Measurements from ENCODE around the gene CCDC117. TPM values are rescaled to one million over a fixed set of nuclear protein-coding genes. Genes with fewer than 3 reads are reported as not detected.
A peak's percentile ranks its signal among the peaks of the same experiment; 100 is the strongest.

The CCDC117 gene
- total RNA-seq, 1 experiment from 2014 or later: 40.0 TPM

DNA sequence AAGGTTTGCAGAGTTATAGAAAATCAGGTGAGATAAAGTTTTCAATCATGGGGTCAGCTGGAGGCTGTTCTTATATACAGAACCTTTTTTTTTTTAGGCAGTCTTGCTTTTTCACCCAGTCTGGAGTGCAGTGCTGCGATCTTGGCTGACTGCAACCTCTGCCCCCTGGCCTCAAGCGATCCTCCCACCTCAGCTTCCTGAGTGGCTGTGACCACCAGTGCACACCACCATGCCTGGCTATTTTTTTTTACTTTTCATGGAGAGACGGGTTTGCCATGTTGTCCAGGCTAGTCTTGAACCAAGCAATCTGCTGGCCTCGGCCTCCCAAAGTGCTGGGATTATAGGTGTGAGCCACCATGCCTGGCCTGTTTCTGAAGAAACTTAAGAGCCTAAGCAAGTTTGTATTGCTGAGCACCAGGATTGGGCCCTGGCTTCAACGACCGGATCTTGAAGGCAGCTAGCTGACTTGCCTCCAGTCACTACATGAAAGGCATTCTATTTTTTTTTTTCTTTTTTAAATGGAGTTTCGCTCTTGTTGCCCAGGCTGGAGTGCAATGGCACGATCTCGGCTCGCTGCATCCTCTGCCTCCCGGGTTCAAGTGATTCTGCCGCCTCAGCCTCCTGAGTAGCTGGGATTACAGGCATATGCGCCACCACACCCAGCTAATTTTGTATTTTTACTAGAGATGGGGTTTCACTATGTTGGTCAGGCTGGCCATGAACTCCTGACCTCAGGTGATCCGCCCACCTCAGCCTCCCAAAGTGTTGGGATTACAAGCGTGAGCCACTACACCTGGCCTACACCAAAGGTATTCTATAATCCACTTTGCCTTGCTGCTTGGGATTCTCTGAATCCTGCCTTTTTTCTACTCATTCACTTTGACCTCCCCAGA lies 20.2 kb downstream of the CCDC117 start:
- Histone ChIP-seq H4K91ac (ENCODE audit: insufficient read length, low read depth, low read length) (no peak overlapping the region), H3K79me1 (ENCODE audit: insufficient read depth, low read depth, low read length, poor library complexity, severe bottlenecking) (no peaks in the 10 kb centered on the region), H2BK20ac (ENCODE audit: low read depth, low read length, poor library complexity, severe bottlenecking) (no peak overlapping the region), H3K27ac (ENCODE audit: insufficient read length, low read depth, low read length) (no peak overlapping the region), H2BK120ac (ENCODE audit: low read depth, low read length, poor library complexity, severe bottlenecking) (no peak overlapping the region), H3K27me3 (ENCODE audit: insufficient read depth, low read length) (no peaks in the 10 kb centered on the region), H3K79me2 (ENCODE audit: insufficient read depth, low read length) (no peaks in the 10 kb centered on the region), H3K9ac (ENCODE audit: extremely low read depth, insufficient read length, low read length) (no peak overlapping the region), H2AFZ (ENCODE audit: low read length) (no peak overlapping the region), H4K8ac (replicated peaks; ENCODE audit: insufficient read length, low read depth, low read length) (no peak overlapping the region), H3K18ac (ENCODE audit: insufficient read length, low read depth, low read length) (no peak overlapping the region), H4K5ac (ENCODE audit: insufficient read length, low read depth, low read length) (no peak overlapping the region), H3K23me2 (ENCODE audit: insufficient read length, low read depth, low read length, poor library complexity, severe bottlenecking) (no peaks in the 10 kb centered on the region), H3K4ac (ENCODE audit: low read depth, low read length) (no peak overlapping the region), H3K14ac (ENCODE audit: insufficient read depth, low read length) (no peak overlapping the region), H2BK5ac (ENCODE audit: insufficient read length, low read length) (no peak overlapping the region), H3K4me1 (ENCODE audit: insufficient read depth, low read length) (no peaks in the 10 kb centered on the region), H2BK15ac (ENCODE audit: low read depth, low read length) (no peak overlapping the region), H3K4me2 (ENCODE audit: insufficient read depth, insufficient read length, low read length) (no peak overlapping the region), H3K56ac (ENCODE audit: insufficient read length, low read depth, low read length) (no peak overlapping the region), H2BK12ac (ENCODE audit: insufficient read length, low read depth, low read length) (no peak overlapping the region), H3K9me3 (ENCODE audit: control insufficient read depth, low read depth, low read length) (no peaks in the 10 kb centered on the region), H2AK5ac (ENCODE audit: insufficient read length, low read length) (no peak overlapping the region), H3K23ac (ENCODE audit: insufficient read length, low read depth, low read length) (no peak overlapping the region), H3T11ph (ENCODE audit: low read length) (no peak overlapping the region), H4K20me1 (ENCODE audit: control insufficient read depth, insufficient read depth, insufficient read length) (no peaks in the 10 kb centered on the region)
- no peaks in the 10 kb centered on the region; a peak in 1 of 5 replicates for H3K9me3 Mint-ChIP-seq
- H3K4me1 Mint-ChIP-seq: no peaks in the 10 kb centered on the region
- no peaks in the 10 kb centered on the region for H3K27me3 Mint-ChIP-seq (ENCODE audit: low read depth)
- H3K27ac Mint-ChIP-seq: peak overlapping the region; percentile 31 to 89 (median 32); a peak in 5 of 7 replicates
- TF ChIP-seq, protein P1, sequence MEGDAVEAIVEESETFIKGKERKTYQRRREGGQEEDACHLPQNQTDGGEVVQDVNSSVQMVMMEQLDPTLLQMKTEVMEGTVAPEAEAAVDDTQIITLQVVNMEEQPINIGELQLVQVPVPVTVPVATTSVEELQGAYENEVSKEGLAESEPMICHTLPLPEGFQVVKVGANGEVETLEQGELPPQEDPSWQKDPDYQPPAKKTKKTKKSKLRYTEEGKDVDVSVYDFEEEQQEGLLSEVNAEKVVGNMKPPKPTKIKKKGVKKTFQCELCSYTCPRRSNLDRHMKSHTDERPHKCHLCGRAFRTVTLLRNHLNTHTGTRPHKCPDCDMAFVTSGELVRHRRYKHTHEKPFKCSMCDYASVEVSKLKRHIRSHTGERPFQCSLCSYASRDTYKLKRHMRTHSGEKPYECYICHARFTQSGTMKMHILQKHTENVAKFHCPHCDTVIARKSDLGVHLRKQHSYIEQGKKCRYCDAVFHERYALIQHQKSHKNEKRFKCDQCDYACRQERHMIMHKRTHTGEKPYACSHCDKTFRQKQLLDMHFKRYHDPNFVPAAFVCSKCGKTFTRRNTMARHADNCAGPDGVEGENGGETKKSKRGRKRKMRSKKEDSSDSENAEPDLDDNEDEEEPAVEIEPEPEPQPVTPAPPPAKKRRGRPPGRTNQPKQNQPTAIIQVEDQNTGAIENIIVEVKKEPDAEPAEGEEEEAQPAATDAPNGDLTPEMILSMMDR (conservative IDR thresholded peaks at IDR 0.05): no peak
- DNase-seq: no peak
- peaks cover 35 to 59% (median 55%) of the 10 kb centered on the region in 3 experiments for H3K36me3 Mint-ChIP-seq (ENCODE audit: insufficient read depth in 1 of 3, low read depth in 3 of 3)
- no peak overlapping the region for H3K4me3 Mint-ChIP-seq
- WGBS (ENCODE audit: extremely low coverage, insufficient read length, low lambda C conversion rate): no CpG with 5 or more reads among the region's 15 CpGs

All from H9 (cell line).